ENCODE data around the gene DBN1.

The DBN1 gene

DNA sequence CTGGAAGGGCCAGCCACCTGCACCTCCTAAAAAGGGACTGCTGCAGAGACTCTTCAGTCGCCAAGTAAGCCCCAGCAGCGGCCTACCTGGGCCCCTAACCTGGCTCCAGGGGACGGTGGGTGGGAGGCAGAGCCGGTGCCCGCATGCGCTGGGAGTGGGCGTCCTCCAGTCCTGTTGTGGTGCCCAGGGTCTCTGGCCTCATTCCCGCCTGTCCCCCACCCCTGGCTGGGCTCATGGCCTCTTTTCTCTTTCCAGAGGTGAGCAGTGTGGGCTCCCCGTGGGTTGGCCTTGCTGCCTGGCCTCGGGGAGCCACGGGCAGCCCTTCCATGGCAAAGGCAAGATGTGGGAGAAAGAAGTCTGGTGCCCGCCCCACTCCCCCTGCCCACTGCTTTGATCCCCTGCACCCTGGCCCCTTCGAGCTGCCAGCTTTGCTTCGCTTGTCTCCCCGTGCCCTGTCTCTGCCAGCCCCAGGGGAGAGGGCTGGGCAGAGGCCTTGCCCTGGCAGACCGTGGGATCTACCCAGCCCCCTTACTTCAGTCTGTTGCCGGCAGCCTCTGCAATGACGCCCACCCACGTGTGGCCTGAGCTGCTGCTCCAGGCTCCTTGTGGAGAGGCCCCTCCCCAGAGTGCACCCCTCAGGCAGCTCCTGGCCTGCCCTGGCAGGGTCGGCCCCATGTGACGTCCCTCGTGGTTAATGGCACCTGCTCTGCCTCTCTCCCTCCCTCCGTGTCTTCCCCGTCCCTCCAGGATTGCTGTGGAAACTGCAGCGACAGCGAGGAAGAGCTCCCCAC is 32.2 kb downstream of the DBN1 start:
- no peak for DNase-seq

GRCh38 chr5:177440211-177440989 is 33.0 kb downstream of the DBN1 start:
- no peak for DNase-seq

DNA sequence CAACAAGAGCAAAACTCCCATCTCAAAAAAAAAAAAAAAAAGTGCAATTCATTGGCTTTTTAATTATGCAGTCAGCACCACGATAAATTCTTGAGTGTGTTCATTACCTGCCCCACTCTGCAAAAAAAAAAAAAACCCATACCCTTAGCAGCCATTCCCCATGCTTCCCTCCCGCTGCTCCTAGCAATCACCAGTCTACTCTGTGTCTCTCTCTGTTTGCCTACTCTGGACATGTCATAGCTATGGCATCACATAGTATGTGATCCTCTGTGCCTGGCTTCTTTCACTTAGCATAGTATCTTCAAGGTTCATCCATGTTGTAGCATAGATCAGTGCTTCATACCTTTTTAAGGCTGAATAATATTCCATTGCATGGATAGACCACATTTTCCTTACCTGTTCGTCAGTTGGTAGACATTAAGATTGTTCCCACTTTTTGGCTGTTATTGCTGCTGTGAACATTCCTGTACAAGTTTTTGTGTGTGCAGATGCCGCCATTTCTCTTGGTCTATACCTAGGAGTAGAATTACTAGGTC is 33.8 kb downstream of the DBN1 start:
- no peak for DNase-seq

GRCh38 chr5:177438468-177438867 is 35.0 kb downstream of the DBN1 start:
- no peak for DNase-seq

DNA sequence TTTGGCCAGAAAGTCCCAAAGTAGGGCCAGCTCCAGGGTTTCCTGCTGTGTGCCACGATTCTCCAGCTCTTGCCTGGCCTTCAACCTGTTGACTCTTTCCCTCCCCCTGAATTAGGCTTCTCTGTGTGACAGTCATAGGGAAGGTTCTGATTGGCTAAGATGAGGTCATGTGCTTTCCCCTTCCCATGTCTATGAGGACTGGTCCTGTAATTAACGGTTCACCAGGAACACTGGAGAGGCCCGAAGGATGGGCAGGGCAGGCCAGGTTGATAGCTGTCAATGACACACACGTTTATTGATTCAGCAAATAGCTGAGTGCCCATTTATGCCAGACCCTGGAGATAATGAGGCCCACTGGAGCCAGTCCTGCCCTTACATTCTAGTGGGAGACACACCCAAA is 35.8 kb downstream of the DBN1 start:
- DNase-seq, result peak; percentile 28

DNA sequence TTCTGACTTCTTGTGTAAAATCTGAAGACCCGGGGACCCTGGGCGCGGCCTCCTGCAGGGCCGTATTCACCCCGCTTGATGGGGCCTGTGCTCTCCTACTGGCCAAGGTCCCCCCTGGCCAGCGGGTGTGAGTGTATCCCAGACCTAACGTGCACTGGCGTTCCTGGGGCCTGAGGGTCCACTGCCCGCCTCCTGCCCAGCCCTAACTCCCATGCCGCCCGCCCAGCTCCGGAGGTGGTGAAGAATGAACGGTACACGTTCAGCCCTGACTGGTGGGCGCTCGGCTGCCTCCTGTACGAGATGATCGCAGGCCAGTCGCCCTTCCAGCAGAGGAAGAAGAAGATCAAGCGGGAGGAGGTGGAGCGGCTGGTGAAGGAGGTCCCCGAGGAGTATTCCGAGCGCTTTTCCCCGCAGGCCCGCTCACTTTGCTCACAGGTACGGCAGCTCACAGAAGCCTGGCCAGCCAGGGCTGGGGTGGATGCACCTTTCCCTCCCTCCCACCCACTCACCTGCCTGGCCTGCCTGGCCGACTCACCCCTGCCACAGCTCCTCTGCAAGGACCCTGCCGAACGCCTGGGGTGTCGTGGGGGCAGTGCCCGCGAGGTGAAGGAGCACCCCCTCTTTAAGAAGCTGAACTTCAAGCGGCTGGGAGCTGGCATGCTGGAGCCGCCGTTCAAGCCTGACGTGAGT is 37.4 kb downstream of the DBN1 start:
- no peak for DNase-seq

- no peak for DNase-seq
These were observed 38.3 kb downstream of the DBN1 start for GRCh38 chr5:177434942-177435738.

GRCh38 chr5:177434437-177434836 is 39.0 kb downstream of the DBN1 start:
- DNase-seq, result no peak

- DNase-seq, result no peak
These were observed 39.7 kb downstream of the DBN1 start for GRCh38 chr5:177433658-177434217.

GRCh38 chr5:177432839-177433657 is 40.4 kb downstream of the DBN1 start:
- no peak for DNase-seq

DNA sequence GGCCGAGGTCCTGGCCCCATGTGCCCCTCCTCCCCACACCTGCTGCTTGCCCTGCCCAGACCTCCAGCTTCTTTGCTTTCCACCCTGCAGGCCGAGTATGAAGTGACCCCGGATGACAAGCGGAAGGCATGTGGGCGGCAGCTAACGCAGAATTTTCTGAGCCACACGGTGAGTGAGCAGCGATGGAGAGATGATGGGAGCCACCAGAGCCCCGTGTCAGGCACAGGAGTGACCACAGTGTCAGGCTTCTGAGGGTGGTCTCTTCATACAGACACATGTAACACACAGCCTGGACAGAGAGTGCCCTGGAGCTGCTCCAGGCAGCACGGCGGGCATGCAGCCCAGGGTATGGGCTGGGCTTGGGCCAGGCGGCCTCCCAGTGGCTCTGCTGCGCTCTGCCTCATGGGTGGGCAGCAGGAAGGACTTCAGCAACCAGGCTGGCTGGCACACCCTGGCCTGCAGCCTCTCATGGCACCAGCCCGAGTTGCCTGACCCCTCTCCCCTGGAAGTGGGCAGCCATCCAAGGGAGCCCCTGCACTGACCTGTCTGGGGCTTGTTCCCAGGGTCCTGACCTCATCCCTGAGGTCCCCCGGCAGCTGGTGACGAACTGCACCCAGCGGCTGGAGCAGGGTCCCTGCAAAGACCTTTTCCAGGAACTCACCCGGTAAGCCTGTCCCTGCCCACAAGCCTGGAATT is 41.1 kb downstream of the DBN1 start:
- no peak for DNase-seq

- no peak for DNase-seq
These were observed 41.9 kb downstream of the DBN1 start for GRCh38 chr5:177431317-177432142.

DNA sequence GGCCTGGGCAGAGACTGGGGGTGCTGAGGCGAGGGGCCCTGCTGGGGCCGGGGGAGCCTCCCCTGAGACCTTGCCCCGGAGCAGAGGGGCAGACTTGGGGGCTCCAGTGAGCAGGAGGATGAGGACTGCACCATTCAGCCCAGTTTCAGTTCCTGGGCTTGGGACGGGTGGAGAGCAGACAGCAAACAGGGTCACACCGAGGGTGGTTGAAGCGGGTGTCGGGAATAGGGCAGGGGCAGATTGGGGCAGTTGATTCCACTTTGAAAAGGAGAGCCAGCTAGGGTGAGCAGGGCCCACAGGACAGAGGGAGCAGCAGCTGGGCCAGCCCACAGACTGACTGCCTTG is 42.5 kb downstream of the DBN1 start:
- no peak for DNase-seq

DNA sequence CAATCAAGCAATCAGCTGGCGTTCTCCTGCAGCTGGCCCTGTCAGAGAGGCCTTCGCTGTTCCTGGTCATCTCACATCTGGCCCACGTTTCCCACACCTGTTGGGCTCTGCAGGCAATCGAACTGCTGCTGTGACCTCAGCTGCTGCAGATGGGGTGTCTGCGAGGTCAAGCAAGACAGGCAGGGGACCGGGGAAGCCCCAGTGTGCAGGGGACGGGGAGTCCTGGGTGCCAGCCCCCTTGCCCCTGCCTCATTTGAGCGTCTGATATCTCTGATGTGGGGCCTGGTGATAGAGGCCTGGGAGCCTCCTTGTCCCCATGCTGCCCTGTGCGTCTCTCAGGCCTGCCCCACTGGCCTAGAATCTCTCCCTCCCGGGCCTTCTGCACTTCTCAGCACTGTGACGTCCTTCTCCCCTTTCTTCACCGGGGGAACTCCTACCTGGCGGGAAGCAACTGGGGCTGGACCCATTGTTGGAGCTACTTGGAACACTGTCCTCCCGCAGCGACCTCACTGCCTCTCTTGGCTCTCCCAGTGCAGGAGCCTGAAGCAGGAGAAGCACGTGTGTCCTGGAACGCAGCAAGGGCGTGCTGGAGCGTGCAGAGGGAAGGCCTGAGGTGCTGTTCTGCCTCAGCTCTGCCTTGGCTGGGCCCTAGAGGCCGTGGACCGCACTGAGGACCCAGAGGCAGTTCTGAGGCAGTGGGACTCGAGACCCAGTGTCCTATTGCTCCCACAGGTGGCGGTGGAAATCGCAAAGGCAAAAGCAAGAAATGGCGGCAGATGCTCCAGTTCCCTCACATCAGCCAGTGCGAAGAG is 43.1 kb downstream of the DBN1 start:
- DNase-seq, result no peak

- no peak for DNase-seq
These were observed 44.0 kb downstream of the DBN1 start for GRCh38 chr5:177429248-177430040.

DNA sequence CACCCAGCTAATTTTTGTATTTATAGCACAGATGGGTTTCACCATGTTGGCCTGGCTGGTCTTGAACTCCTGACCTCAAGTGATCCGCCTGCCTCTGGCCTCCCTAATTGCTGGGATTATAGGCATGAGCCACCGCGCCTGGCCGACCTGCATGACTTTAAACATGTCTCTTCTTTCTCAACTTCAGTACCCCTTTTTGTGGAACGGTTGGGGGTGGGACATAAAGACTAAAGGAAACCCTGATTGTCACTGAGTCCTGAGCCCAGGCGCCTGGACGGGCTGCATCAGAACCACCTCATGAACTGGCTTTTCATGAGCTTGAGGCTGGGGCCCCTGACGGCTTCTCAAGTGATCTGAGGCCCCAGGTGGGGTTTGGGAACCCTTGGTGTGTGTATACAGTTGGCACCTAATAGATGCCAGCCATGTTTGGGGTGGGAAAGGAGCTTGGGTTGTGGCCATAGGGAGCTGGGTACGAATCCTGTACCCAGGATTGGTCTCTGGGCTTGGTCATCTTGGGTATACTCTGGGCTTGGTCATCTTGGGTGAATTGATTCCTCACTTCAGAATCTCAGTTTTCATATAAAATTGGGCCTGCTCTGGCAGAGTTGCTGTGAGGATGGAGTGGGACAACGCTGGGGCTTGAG is 44.7 kb downstream of the DBN1 start:
- DNase-seq, result no peak

- no peak for DNase-seq
These were observed 45.4 kb downstream of the DBN1 start for GRCh38 chr5:177427919-177428573.

Data from NCI-H2227 treated with DMSO at 0.1 percent for 48 hours (cell line).